ENCODE results near the gene DGAT2L6.

GRCh38 chrX:70172221-70172620 lies 5.1 kb upstream of the DGAT2L6 start:
- no peak for TF ChIP-seq CTCF (IDR thresholded peaks at IDR 0.05)
- no peak for TF ChIP-seq POLR2A (IDR thresholded peaks at IDR 0.05)

All from body of pancreas (tissue), 4 donors.